MM.1S (cell line): Measurements from ENCODE around the gene LCE4A.
"Not testable (repeated sequence)": the region's sequence is repeated elsewhere in the genome, so short reads cannot be mapped to it uniquely, and the experiment has no call there.

Experiments used
- DNase-seq: peaks from one replicate; pipeline ENCODE4 v3.0.0-alpha.2; 2015
- H2AFZ ChIP-seq: fragments of 300-600 bp; sonication (generic); 2 replicates; pipeline ENCODE4 v1.6.0; 2016; ENCODE audit warnings: antibody characterized with exemption, low read length
- H3F3A ChIP-seq: fragments of 300-600 bp; sonication (generic); 2 replicates; pipeline ENCODE4 v1.6.1; 2016; ENCODE audit warnings: mild to moderate bottlenecking, antibody characterized with exemption, low read length, moderate library complexity, mixed read lengths; ENCODE audit not compliant: insufficient read depth
- H3K27ac ChIP-seq: fragments of 300-600 bp; sonication (generic); 2 replicates; pipeline ENCODE4 v1.5.1; 2016; ENCODE audit warnings: mild to moderate bottlenecking, low read length
- H3K27me3 ChIP-seq: fragments of 300-600 bp; sonication (generic); replicated peaks from 2 replicates; pipeline ENCODE4 v1.6.0; 2016; ENCODE audit warnings: low read length; ENCODE audit not compliant: insufficient read depth
- H3K36me3 ChIP-seq: fragments of 300-600 bp; sonication (generic); replicated peaks from 2 replicates; pipeline ENCODE4 v1.6.1; 2016; ENCODE audit warnings: mild to moderate bottlenecking, low read length, mixed read lengths; ENCODE audit not compliant: insufficient read depth
- H3K4me1 ChIP-seq: fragments of 300-600 bp; sonication (generic); 2 replicates; pipeline ENCODE4 v1.6.1; 2016; ENCODE audit warnings: low read length, mixed read lengths
- H3K4me2 ChIP-seq: fragments of 300-600 bp; sonication (generic); 2 replicates; pipeline ENCODE4 v1.6.0; 2016; ENCODE audit warnings: low read depth, low read length
- H3K4me3 ChIP-seq: fragments of 300-600 bp; sonication (generic); 2 replicates; pipeline ENCODE4 v1.5.1; 2016; ENCODE audit warnings: low read length, mixed read lengths
- H3K79me2 ChIP-seq: fragments of 300-600 bp; sonication (generic); 2 replicates; pipeline ENCODE4 v1.6.1; 2016; ENCODE audit warnings: mixed run types, low read length, mixed read lengths
- H3K9ac ChIP-seq: fragments of 300-600 bp; sonication (generic); 2 replicates; pipeline ENCODE4 v1.6.1; 2016; ENCODE audit warnings: low read length, mixed read lengths
- H3K9me2 ChIP-seq: fragments of 300-600 bp; sonication (generic); replicated peaks from 2 replicates; pipeline ENCODE4 v1.6.1; 2016; ENCODE audit warnings: mild to moderate bottlenecking, low read length, mixed read lengths; ENCODE audit not compliant: insufficient read depth
- H3K9me3 ChIP-seq: fragments of 300-600 bp; sonication (generic); replicated peaks from 2 replicates; pipeline ENCODE4 v1.6.1; 2016; ENCODE audit warnings: mild to moderate bottlenecking, low read length, mixed read lengths; ENCODE audit not compliant: insufficient read depth
- H4K20me1 ChIP-seq: fragments of 300-600 bp; sonication (generic); 2 replicates; pipeline ENCODE4 v1.6.1; 2016; ENCODE audit warnings: mild to moderate bottlenecking, low read length, moderate library complexity, mixed read lengths; ENCODE audit not compliant: insufficient read depth
- EZH2 ChIP-seq: fragments of 300-600 bp; sonication (generic); optimal IDR thresholded peaks from 2 replicates; pipeline ENCODE3; 2017; ENCODE audit warnings: low read depth, mild to moderate bottlenecking, antibody characterized with exemption, low read length, mixed read lengths
- EZH2phosphoT487 ChIP-seq: fragments of 300-600 bp; sonication (generic); IDR thresholded peaks from 2 replicates; pipeline ENCODE4 v1.6.1; 2018; ENCODE audit warnings: antibody characterized with exemption, low read length
- TF ChIP-seq, protein P1 (sequence below): fragments of 300-600 bp; sonication (generic); IDR thresholded peaks from 2 replicates; pipeline ENCODE4 v1.5.1; 2016; ENCODE audit warnings: antibody characterized with exemption, low read length, mixed read lengths

LCE4A gene

GRCh38 chr1:152667648-152668047 lies 40.3 kb upstream of the LCE4A start:
- H3F3A ChIP-seq: no peaks in the 10 kb centered on the region
- H3K9me2 ChIP-seq: no peaks in the 10 kb centered on the region
- TF ChIP-seq EZH2 (no peak), EZH2phosphoT487 (no peak)
- TF ChIP-seq, protein P1, sequence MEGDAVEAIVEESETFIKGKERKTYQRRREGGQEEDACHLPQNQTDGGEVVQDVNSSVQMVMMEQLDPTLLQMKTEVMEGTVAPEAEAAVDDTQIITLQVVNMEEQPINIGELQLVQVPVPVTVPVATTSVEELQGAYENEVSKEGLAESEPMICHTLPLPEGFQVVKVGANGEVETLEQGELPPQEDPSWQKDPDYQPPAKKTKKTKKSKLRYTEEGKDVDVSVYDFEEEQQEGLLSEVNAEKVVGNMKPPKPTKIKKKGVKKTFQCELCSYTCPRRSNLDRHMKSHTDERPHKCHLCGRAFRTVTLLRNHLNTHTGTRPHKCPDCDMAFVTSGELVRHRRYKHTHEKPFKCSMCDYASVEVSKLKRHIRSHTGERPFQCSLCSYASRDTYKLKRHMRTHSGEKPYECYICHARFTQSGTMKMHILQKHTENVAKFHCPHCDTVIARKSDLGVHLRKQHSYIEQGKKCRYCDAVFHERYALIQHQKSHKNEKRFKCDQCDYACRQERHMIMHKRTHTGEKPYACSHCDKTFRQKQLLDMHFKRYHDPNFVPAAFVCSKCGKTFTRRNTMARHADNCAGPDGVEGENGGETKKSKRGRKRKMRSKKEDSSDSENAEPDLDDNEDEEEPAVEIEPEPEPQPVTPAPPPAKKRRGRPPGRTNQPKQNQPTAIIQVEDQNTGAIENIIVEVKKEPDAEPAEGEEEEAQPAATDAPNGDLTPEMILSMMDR: no peak
- H3K36me3 ChIP-seq: no peaks in the 10 kb centered on the region
- no peaks in the 10 kb centered on the region for H3K27me3 ChIP-seq
- DNase-seq: no peak
- no peaks in the 10 kb centered on the region for H3K79me2 ChIP-seq
- H3K4me1 ChIP-seq: no peaks in the 10 kb centered on the region
- no peak overlapping the region for H3K4me3 ChIP-seq
- H3K9ac ChIP-seq: no peak overlapping the region
- no peak overlapping the region for H2AFZ ChIP-seq
- no peaks in the 10 kb centered on the region for H3K9me3 ChIP-seq
- H3K4me2 ChIP-seq: no peak overlapping the region
- H3K27ac ChIP-seq: no peak overlapping the region
- H4K20me1 ChIP-seq: no peaks in the 10 kb centered on the region

DNA sequence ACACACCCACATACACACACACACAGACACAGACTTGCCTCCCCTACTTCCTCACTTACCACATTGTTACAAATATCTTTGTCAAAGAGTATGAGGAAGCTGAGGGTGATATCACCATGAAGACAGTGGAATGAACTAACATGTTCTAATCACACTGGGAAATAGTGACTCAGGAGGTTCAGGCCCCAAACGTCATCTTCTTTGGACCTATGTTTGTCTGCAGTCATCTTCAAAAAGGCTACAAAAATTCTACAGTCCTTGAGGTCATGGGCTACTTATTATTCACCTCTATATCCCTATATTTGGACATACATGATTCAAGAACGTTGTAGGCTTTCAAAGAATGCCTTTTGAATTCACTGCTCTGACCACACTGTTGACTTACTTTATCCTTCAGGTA lies 34.9 kb upstream of the LCE4A start:
- no peak overlapping the region for H3K4me3 ChIP-seq
- no peaks in the 10 kb centered on the region for H3K36me3 ChIP-seq
- H3K79me2 ChIP-seq: no peaks in the 10 kb centered on the region
- H3K4me1 ChIP-seq: no peaks in the 10 kb centered on the region
- no peaks in the 10 kb centered on the region for H3K9me2 ChIP-seq
- DNase-seq: no peak
- no peaks in the 10 kb centered on the region for H4K20me1 ChIP-seq
- TF ChIP-seq, protein P1: no peak
- TF ChIP-seq EZH2: no peak
- TF ChIP-seq EZH2phosphoT487: no peak
- H3K27ac ChIP-seq: no peak overlapping the region
- H3F3A ChIP-seq: no peaks in the 10 kb centered on the region
- no peaks in the 10 kb centered on the region for H3K9me3 ChIP-seq
- no peak overlapping the region for H2AFZ ChIP-seq
- H3K9ac ChIP-seq: no peak overlapping the region
- H3K27me3 ChIP-seq: no peaks in the 10 kb centered on the region
- H3K4me2 ChIP-seq: no peak overlapping the region

GRCh38 chr1:152674983-152675382 lies 33.0 kb upstream of the LCE4A start, which contains the start of gene LCE2C:
LCE2C (plus strand) TSS chr1:152675279; CDS start chr1:152676016, 737 bp downstream.
- not testable (repeated sequence) for DNase-seq, H4K20me1 ChIP-seq, H3K79me2 ChIP-seq, H3K9me2 ChIP-seq, H3K27me3 ChIP-seq, H3F3A ChIP-seq, H3K36me3 ChIP-seq, H3K4me1 ChIP-seq, H3K4me2 ChIP-seq, H3K9me3 ChIP-seq, H3K27ac ChIP-seq, H2AFZ ChIP-seq, H3K9ac ChIP-seq, H3K4me3 ChIP-seq

DNA sequence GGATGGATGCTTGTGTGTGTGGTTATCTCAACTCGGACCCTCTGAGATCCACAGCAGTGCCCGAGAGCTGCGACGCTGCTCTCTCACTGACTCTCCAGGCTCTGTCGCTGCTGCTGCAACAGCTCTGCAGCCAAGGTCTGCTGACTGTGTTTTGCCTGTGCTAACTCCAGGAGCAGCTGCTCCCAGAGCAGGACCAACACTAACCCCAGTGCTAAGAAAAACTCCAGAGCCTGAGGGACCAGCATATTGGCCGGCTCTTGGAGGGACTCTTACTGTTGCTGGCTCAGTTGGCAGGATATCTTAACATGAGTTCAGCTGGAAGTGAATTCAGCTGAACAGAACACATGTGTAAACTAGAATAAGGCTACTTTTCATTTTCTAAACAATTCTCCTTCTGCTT lies 28.5 kb upstream of the LCE4A start:
- no peak overlapping the region for H2AFZ ChIP-seq
- no peaks in the 10 kb centered on the region for H3K79me2 ChIP-seq
- no peak overlapping the region for H3K27ac ChIP-seq
- H3K4me1 ChIP-seq: no peaks in the 10 kb centered on the region
- no peaks in the 10 kb centered on the region for H4K20me1 ChIP-seq
- H3K4me3 ChIP-seq: no peak overlapping the region
- H3K4me2 ChIP-seq: no peak overlapping the region
- H3F3A ChIP-seq: no peaks in the 10 kb centered on the region
- H3K27me3 ChIP-seq: no peaks in the 10 kb centered on the region
- H3K9me2 ChIP-seq: no peaks in the 10 kb centered on the region
- no peaks in the 10 kb centered on the region for H3K36me3 ChIP-seq
- H3K9ac ChIP-seq: no peak overlapping the region
- H3K9me3 ChIP-seq: no peaks in the 10 kb centered on the region
- TF ChIP-seq, protein P1: no peak
- TF ChIP-seq EZH2phosphoT487 (no peak), EZH2 (no peak)
- no peak for DNase-seq
